ENCODE results near the gene CREB3L1. TPM values are rescaled to one million over a fixed set of nuclear protein-coding genes. Genes with fewer than 3 reads are reported as not detected.

The CREB3L1 gene
- total and polyA plus RNA-seq, 2 of the 13 experiments (the other 11 are each of a cell fraction or from before 2014, with no cell fraction given), result not detected

GRCh38 chr11:46346886-46347636, 69.6 kb downstream of the CREB3L1 start, which contains the start of gene DGKZ (continued):
- TF ChIP-seq TAF1 (CRISPR knock-in tag; IDR thresholded peaks at IDR 0.05) (0 out of 2 replicates have a peak, but pooled peaks have one; percentile 16), SETDB1 (CRISPR knock-in tag; IDR thresholded peaks at IDR 0.05; ENCODE audit: borderline replicate concordance) (no peak), ZC3H4 (CRISPR knock-in tag; IDR thresholded peaks at IDR 0.05; ENCODE audit: borderline replicate concordance) (no peak), ZNF263 (CRISPR knock-in tag; IDR thresholded peaks at IDR 0.05) (no peak), ZNF460 (CRISPR knock-in tag; IDR thresholded peaks at IDR 0.05; ENCODE audit: borderline replicate concordance) (no peak), ZNF660 (CRISPR knock-in tag; IDR thresholded peaks at IDR 0.05; ENCODE audit: borderline replicate concordance, low read depth) (no peak), ELF4 (CRISPR knock-in tag; IDR thresholded peaks at IDR 0.05; ENCODE audit: borderline replicate concordance) (no peak), NFYB (CRISPR knock-in tag; IDR thresholded peaks at IDR 0.05) (no peak), ZNF564 (CRISPR knock-in tag; IDR thresholded peaks at IDR 0.05) (no peak), FOXA1 (IDR thresholded peaks at IDR 0.05) (no peak), FOXA1 (CRISPR knock-in tag; IDR thresholded peaks at IDR 0.05) (no peak), ZNF138 (CRISPR knock-in tag; IDR thresholded peaks at IDR 0.05; ENCODE audit: low read depth) (no peak; the same call in 1 of the 2 replicates), HOXA3 (CRISPR knock-in tag; IDR thresholded peaks at IDR 0.05) (peak; percentile 77; the same call in 1 of the 2 replicates), NR2C2 (CRISPR knock-in tag; IDR thresholded peaks at IDR 0.05; ENCODE audit: borderline replicate concordance) (no peak), NFE2 (CRISPR knock-in tag; IDR thresholded peaks at IDR 0.05) (no peak), ZNF253 (CRISPR knock-in tag; IDR thresholded peaks at IDR 0.05; ENCODE audit: borderline replicate concordance) (no peak), HIVEP1 (CRISPR knock-in tag; IDR thresholded peaks at IDR 0.05) (no peak), SP4 (CRISPR knock-in tag; IDR thresholded peaks at IDR 0.05) (peak; percentile 98), KLF15 (CRISPR knock-in tag; IDR thresholded peaks at IDR 0.05; ENCODE audit: borderline replicate concordance) (no peak), ATF7-NPFF (CRISPR knock-in tag; IDR thresholded peaks at IDR 0.05; ENCODE audit: low read depth) (no peak), CEBPG (CRISPR knock-in tag; IDR thresholded peaks at IDR 0.05) (no peak)
- TF ChIP-seq, protein P1, sequence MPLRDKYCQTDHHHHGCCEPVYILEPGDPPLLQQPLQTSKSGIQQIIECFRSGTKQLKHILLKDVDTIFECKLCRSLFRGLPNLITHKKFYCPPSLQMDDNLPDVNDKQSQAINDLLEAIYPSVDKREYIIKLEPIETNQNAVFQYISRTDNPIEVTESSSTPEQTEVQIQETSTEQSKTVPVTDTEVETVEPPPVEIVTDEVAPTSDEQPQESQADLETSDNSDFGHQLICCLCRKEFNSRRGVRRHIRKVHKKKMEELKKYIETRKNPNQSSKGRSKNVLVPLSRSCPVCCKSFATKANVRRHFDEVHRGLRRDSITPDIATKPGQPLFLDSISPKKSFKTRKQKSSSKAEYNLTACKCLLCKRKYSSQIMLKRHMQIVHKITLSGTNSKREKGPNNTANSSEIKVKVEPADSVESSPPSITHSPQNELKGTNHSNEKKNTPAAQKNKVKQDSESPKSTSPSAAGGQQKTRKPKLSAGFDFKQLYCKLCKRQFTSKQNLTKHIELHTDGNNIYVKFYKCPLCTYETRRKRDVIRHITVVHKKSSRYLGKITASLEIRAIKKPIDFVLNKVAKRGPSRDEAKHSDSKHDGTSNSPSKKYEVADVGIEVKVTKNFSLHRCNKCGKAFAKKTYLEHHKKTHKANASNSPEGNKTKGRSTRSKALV (CRISPR knock-in tag; IDR thresholded peaks at IDR 0.05), result no peak
- TF ChIP-seq, protein P2, sequence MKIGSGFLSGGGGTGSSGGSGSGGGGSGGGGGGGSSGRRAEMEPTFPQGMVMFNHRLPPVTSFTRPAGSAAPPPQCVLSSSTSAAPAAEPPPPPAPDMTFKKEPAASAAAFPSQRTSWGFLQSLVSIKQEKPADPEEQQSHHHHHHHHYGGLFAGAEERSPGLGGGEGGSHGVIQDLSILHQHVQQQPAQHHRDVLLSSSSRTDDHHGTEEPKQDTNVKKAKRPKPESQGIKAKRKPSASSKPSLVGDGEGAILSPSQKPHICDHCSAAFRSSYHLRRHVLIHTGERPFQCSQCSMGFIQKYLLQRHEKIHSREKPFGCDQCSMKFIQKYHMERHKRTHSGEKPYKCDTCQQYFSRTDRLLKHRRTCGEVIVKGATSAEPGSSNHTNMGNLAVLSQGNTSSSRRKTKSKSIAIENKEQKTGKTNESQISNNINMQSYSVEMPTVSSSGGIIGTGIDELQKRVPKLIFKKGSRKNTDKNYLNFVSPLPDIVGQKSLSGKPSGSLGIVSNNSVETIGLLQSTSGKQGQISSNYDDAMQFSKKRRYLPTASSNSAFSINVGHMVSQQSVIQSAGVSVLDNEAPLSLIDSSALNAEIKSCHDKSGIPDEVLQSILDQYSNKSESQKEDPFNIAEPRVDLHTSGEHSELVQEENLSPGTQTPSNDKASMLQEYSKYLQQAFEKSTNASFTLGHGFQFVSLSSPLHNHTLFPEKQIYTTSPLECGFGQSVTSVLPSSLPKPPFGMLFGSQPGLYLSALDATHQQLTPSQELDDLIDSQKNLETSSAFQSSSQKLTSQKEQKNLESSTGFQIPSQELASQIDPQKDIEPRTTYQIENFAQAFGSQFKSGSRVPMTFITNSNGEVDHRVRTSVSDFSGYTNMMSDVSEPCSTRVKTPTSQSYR (CRISPR knock-in tag; IDR thresholded peaks at IDR 0.05; ENCODE audit: borderline replicate concordance), result no peak
- TF ChIP-seq, protein P3, sequence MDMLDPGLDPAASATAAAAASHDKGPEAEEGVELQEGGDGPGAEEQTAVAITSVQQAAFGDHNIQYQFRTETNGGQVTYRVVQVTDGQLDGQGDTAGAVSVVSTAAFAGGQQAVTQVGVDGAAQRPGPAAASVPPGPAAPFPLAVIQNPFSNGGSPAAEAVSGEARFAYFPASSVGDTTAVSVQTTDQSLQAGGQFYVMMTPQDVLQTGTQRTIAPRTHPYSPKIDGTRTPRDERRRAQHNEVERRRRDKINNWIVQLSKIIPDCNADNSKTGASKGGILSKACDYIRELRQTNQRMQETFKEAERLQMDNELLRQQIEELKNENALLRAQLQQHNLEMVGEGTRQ (IDR thresholded peaks at IDR 0.05; ENCODE audit: low read depth, low read length), result no peak
- TF ChIP-seq, protein P3 (CRISPR knock-in tag; IDR thresholded peaks at IDR 0.05; ENCODE audit: borderline replicate concordance), result no peak
